Adrenal gland (tissue), 5 donors: ENCODE data around the gene FADS2.

Experiments
- POLR2A ChIP-seq, 2 donors: fragments of 450-650 bp; IDR thresholded peaks; one replicate each; pipeline ENCODE4 v1.6.1; 2017; ENCODE audit warnings: antibody characterized with exemption in 2 of 2, mild to moderate bottlenecking in 2 of 2, moderate library complexity in 1 of 2
- TF ChIP-seq, protein P1 (sequence below), 6 experiments: fragments of 450-650 bp in 4 of 6; fragments of 200-600 bp in 2 of 6; sonication (generic) in 1 of 6; IDR thresholded peaks; 1 replicate in 5 of 6; 2 replicates in 1 of 6; pipeline versions ENCODE4 v1.5.1 to v1.8.0; 2016 to 2021; ENCODE audit warnings: antibody characterized with exemption in 6 of 6, mild to moderate bottlenecking in 2 of 6, moderate library complexity in 1 of 6
- donor health status: DM: no; HTN: no; CAD: no.

GRCh38 chr11:61897387-61898246 is 69.5 kb downstream of the FADS2 start:
- no peak for TF ChIP-seq POLR2A (IDR thresholded peaks at IDR 0.05)
- TF ChIP-seq, protein P1, sequence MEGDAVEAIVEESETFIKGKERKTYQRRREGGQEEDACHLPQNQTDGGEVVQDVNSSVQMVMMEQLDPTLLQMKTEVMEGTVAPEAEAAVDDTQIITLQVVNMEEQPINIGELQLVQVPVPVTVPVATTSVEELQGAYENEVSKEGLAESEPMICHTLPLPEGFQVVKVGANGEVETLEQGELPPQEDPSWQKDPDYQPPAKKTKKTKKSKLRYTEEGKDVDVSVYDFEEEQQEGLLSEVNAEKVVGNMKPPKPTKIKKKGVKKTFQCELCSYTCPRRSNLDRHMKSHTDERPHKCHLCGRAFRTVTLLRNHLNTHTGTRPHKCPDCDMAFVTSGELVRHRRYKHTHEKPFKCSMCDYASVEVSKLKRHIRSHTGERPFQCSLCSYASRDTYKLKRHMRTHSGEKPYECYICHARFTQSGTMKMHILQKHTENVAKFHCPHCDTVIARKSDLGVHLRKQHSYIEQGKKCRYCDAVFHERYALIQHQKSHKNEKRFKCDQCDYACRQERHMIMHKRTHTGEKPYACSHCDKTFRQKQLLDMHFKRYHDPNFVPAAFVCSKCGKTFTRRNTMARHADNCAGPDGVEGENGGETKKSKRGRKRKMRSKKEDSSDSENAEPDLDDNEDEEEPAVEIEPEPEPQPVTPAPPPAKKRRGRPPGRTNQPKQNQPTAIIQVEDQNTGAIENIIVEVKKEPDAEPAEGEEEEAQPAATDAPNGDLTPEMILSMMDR (IDR thresholded peaks at IDR 0.05): peak; percentile 73 to 90 (median 86)
